Ishikawa (cell line): ENCODE results near the gene SMIM31.

Experiments
- EP300 ChIP-seq: IDR thresholded peaks from 2 replicates; pipeline ENCODE4 v1.6.1; 2012; ENCODE audit warnings: borderline replicate concordance
- FOXM1 ChIP-seq: IDR thresholded peaks from 2 replicates; pipeline ENCODE4 v1.6.1; 2012; ENCODE audit warnings: low read depth, borderline replicate concordance
- NFIC ChIP-seq: IDR thresholded peaks from 2 replicates; pipeline ENCODE4 v1.6.1; 2012
- RAD21 ChIP-seq: IDR thresholded peaks from 2 replicates; pipeline ENCODE4 v1.6.1; 2012; ENCODE audit warnings: low read depth
- REST ChIP-seq: IDR thresholded peaks from 2 replicates; pipeline ENCODE4 v1.6.1; 2012; ENCODE audit warnings: low read depth, mild to moderate bottlenecking
- TAF1 ChIP-seq: IDR thresholded peaks from 2 replicates; pipeline ENCODE4 v1.6.1; 2012; ENCODE audit warnings: low read depth, mild to moderate bottlenecking
- YY1 ChIP-seq: IDR thresholded peaks from 2 replicates; pipeline ENCODE4 v1.6.1; 2012; ENCODE audit warnings: low read depth

GRCh38 chr4:164734484-164734883 is 19.4 kb upstream of the SMIM31 start:
- no peak for TF ChIP-seq TAF1
- TF ChIP-seq EP300 = no peak
- TF ChIP-seq YY1 = no peak
- no peak for TF ChIP-seq RAD21
- TF ChIP-seq FOXM1 = no peak
- TF ChIP-seq NFIC = no peak
- TF ChIP-seq REST = no peak
